OCI-LY7 (cell line): ENCODE data around the gene TBCEL. TPM values are rescaled to one million over a fixed set of nuclear protein-coding genes. Genes with fewer than 3 reads are reported as not detected.
A peak's percentile ranks its signal among the peaks of the same experiment; 100 is the strongest.

Experiments used
- BruUV-seq: library from RNA; stranded (reverse); fragments of 400-500 nt; replicated peaks from 2 replicates; lab custom pipeline; 2021; lab: Mats Ljungman, UMichigan
- CTCF ChIA-PET: fragments of 300-600 bp; sonication (Branson Sonifier 250); formaldehyde crosslinking; loops from one replicate; lab custom pipeline; 2022; ENCODE audit warnings: antibody characterized with exemption; ENCODE audit not compliant: unreplicated experiment; lab: Charles Lee
- POLR2A ChIA-PET: fragments of 300-600 bp; sonication (Branson Sonifier 250); formaldehyde crosslinking; loops from one replicate; lab custom pipeline; 2022; ENCODE audit warnings: antibody characterized with exemption; lab: Charles Lee
- DNase-seq: peaks from one replicate; pipeline ENCODE4 v3.0.0-alpha.2; 2015; ENCODE audit warnings: low spot score
- H2AFZ ChIP-seq: fragments of 200-600 bp; sonication (generic), shearing (Covaris generic); 2 replicates; pipeline ENCODE4 v1.6.1; 2014; ENCODE audit warnings: mild to moderate bottlenecking, antibody characterized with exemption, low read length, moderate library complexity
- H3K27ac ChIP-seq: fragments of 200-600 bp; sonication (generic); 2 replicates; pipeline ENCODE4 v1.5.1; 2014; ENCODE audit warnings: mixed run types, low read depth, mild to moderate bottlenecking, moderate library complexity, low read length, inconsistent platforms; ENCODE audit not compliant: poor library complexity, severe bottlenecking
- H3K36me3 ChIP-seq: fragments of 200-600 bp; sonication (generic); 2 replicates; pipeline ENCODE4 v1.6.1; 2014; ENCODE audit warnings: mild to moderate bottlenecking, antibody characterized with exemption, low read length, moderate library complexity, mixed read lengths; ENCODE audit not compliant: insufficient read depth
- H3K4me1 ChIP-seq: fragments of 200-600 bp; sonication (generic); 2 replicates; pipeline ENCODE4 v1.5.1; 2014; ENCODE audit warnings: mild to moderate bottlenecking, low read length; ENCODE audit not compliant: insufficient read depth, poor library complexity, severe bottlenecking
- H3K4me2 ChIP-seq: fragments of 200-600 bp; sonication (generic); 2 replicates; pipeline ENCODE4 v1.6.1; 2014; ENCODE audit warnings: mild to moderate bottlenecking, low read length
- H3K4me3 ChIP-seq: fragments of 200-600 bp; sonication (generic); 2 replicates; pipeline ENCODE4 v1.5.1; 2014; ENCODE audit warnings: mild to moderate bottlenecking, low read depth, low read length; ENCODE audit not compliant: poor library complexity, severe bottlenecking
- H3K79me2 ChIP-seq: fragments of 200-600 bp; sonication (generic); 2 replicates; pipeline ENCODE4 v1.6.1; 2016; ENCODE audit warnings: low read depth, mild to moderate bottlenecking, low read length, moderate library complexity, mixed read lengths; ENCODE audit not compliant: insufficient read depth
- H3K9me2 ChIP-seq: fragments of 200-600 bp; sonication (generic); 2 replicates; pipeline ENCODE4 v1.6.1; 2016; ENCODE audit warnings: mild to moderate bottlenecking, low read length, mixed read lengths; ENCODE audit not compliant: insufficient read depth
- H3K9me3 ChIP-seq: fragments of 200-600 bp; sonication (generic); 2 replicates; pipeline ENCODE4 v1.6.1; 2014; ENCODE audit warnings: mild to moderate bottlenecking, mixed run types, low read length, mixed read lengths
- H4K20me1 ChIP-seq: fragments of 200-600 bp; sonication (generic); 2 replicates; pipeline ENCODE4 v1.6.1; 2014; ENCODE audit warnings: mild to moderate bottlenecking, antibody characterized with exemption, low read length, moderate library complexity, mixed read lengths; ENCODE audit not compliant: insufficient read depth
- EZH2phosphoT487 ChIP-seq: fragments of 200-600 bp; sonication (generic); IDR thresholded peaks from 2 replicates; pipeline ENCODE4 v1.6.1; 2018; ENCODE audit warnings: low read depth, borderline replicate concordance, mild to moderate bottlenecking, mixed run types, antibody characterized with exemption, low read length, moderate library complexity, mixed read lengths
- intact Hi-C: fragments of 100-400 bp; cut with micrococcal nuclease; formaldehyde crosslinking; loops from one replicate; pipeline ENCODE4 v1.10.0; 2022; ENCODE audit not compliant: unreplicated experiment
- total RNA-seq, 2 experiments: library from RNA; depleted of rRNA in 1 of 2; stranded (reverse); fragments of >200 nt in 1 of 2; shearing (Covaris generic) in 1 of 2; gene quantifications; 2 replicates each; pipeline ENCODE4 v1.2.3, GENCODE V29; 2014 to 2022
- TF ChIP-seq, protein P1 (sequence below): fragments of 200-600 bp; sonication (generic); conservative IDR thresholded peaks from 2 replicates; pipeline ENCODE4 v1.5.1; 2014; ENCODE audit warnings: mild to moderate bottlenecking, antibody characterized with exemption, low read length, moderate library complexity, mixed read lengths

The TBCEL gene
- total RNA-seq, 2 experiments from 2014 or later: 13.0 to 17.1 TPM

DNA sequence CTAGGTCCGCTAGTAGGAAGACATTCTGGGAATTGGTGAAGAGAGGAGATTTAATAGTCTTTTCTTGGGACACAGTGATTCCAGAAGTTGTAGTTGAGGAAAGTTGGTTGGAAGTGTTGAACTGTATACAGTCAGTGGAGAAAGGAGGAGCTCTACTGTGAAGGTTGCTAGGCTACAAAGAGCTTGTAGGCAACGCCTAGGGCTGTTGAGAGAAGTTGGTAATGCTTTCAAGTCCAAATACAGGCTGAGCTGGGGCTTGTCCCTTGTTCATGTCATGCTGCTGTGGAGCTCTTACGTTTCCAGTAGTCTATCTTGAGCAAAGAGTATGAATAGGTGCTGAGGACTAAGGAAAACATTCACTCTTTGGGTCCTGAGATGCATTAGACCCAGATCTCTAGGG is 1.1 kb downstream of the TBCEL start:
- Histone ChIP-seq H2AFZ (no peak overlapping the region), H3K9me2 (no peaks in the 10 kb centered on the region), H3K79me2 (peaks cover 14% of the 10 kb centered on the region; the same call in 1 of the 2 replicates), H3K27ac (no peak overlapping the region), H3K4me2 (peak overlapping the region; percentile 92), H3K4me3 (peak overlapping the region; percentile 98), H4K20me1 (no peaks in the 10 kb centered on the region), H3K4me1 (peaks cover 12% of the 10 kb centered on the region), H3K36me3 (no peaks in the 10 kb centered on the region), H3K9me3 (no peaks in the 10 kb centered on the region)
- no peak for DNase-seq
- ChIA-PET CTCF (no interaction called here), POLR2A (interaction anchor here (0.7 to 1.2 kb wide), 4 partner anchors 9 to 290 kb away, joined by 3 read pairs; no protein-coding TSS in a partner anchor)
- BruUV-seq: no TSS peak
- TF ChIP-seq, protein P1, sequence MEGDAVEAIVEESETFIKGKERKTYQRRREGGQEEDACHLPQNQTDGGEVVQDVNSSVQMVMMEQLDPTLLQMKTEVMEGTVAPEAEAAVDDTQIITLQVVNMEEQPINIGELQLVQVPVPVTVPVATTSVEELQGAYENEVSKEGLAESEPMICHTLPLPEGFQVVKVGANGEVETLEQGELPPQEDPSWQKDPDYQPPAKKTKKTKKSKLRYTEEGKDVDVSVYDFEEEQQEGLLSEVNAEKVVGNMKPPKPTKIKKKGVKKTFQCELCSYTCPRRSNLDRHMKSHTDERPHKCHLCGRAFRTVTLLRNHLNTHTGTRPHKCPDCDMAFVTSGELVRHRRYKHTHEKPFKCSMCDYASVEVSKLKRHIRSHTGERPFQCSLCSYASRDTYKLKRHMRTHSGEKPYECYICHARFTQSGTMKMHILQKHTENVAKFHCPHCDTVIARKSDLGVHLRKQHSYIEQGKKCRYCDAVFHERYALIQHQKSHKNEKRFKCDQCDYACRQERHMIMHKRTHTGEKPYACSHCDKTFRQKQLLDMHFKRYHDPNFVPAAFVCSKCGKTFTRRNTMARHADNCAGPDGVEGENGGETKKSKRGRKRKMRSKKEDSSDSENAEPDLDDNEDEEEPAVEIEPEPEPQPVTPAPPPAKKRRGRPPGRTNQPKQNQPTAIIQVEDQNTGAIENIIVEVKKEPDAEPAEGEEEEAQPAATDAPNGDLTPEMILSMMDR: no peak
- no peak for TF ChIP-seq EZH2phosphoT487
- intact Hi-C loops: no loop called here

DNA sequence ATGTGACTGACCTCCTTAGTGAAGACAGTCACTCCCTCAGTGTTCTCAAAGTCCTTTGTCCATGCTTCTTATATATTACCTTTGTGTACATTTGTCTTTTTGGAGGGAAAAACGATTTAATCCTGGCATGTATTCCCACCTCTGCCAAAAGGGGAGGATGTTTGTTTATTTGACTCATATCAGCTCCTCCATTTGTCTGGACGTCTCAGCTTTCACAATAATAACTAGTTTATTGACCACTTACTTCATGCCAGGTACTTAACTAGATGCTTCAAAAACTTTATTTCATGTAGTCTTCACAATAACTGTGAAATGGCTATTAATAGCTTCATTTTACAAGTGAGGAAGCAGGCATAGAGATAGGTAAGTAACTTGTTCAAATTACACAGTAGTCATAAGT is 5.3 kb downstream of the TBCEL start:
- H4K20me1 ChIP-seq: 0 out of 2 replicates have a peak, but pooled peaks cover 5% of the 10 kb centered on the region
- no TSS peak for BruUV-seq
- intact Hi-C loops: no loop called here
- DNase-seq: no peak
- ChIA-PET CTCF (no interaction called here), POLR2A (interaction anchor here (0.5 kb wide), 1 partner anchor 25 kb away, joined by 3 read pairs; no protein-coding TSS in a partner anchor)
- no peak overlapping the region for H2AFZ ChIP-seq
- H3K4me1 ChIP-seq: peaks cover 8% of the 10 kb centered on the region
- H3K9me3 ChIP-seq: no peaks in the 10 kb centered on the region
- TF ChIP-seq, protein P1: no peak
- no peak for TF ChIP-seq EZH2phosphoT487
- H3K27ac ChIP-seq: no peak overlapping the region
- no peaks in the 10 kb centered on the region for H3K36me3 ChIP-seq
- H3K9me2 ChIP-seq: no peaks in the 10 kb centered on the region
- H3K4me2 ChIP-seq: no peak overlapping the region
- no peak overlapping the region for H3K4me3 ChIP-seq
- H3K79me2 ChIP-seq: peaks cover 14% of the 10 kb centered on the region; the same call in 1 of the 2 replicates

DNA sequence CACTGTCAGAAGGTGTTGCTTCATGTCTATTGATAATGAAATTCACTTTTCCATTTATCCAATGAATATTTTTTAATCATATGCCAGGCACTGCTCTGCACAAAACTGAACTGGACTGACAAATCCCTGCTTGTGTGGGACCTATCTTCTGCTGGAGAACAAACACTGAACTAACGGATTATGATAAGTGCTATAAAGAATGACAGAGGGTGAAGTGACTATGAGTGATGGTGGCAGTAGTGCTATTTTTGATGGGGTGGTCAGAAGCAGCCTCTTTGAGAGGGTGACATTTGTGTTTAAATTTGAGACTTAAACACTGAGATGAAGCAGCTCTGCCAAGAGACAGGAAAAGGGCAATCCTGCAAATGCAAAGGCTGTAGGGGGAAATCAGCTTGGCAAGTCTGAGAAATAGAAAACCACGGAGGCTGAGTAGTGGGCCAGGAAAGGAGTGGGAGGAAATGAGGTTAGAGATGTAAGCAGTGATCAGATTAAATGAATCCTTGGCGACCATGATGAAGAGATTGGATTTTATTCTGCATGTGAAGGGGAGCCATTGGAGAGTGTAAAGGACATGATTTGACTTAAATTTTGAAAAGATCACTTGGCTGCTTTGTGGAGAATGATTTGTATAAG is 6.0 kb downstream of the TBCEL start:
- Histone ChIP-seq H3K9me2 (no peaks in the 10 kb centered on the region), H3K9me3 (no peaks in the 10 kb centered on the region), H4K20me1 (0 out of 2 replicates have a peak, but pooled peaks cover 5% of the 10 kb centered on the region), H3K4me2 (no peak overlapping the region), H3K4me3 (no peak overlapping the region), H3K79me2 (peaks cover 7% of the 10 kb centered on the region; the same call in 1 of the 2 replicates), H3K27ac (no peak overlapping the region), H2AFZ (no peak overlapping the region), H3K36me3 (no peaks in the 10 kb centered on the region), H3K4me1 (peaks cover 4% of the 10 kb centered on the region)
- POLR2A ChIA-PET: interaction anchor here (0.5 kb wide), 1 partner anchor 24 kb away, joined by 3 read pairs; no protein-coding TSS in a partner anchor
- CTCF ChIA-PET: no interaction called here
- TF ChIP-seq, protein P1: no peak
- TF ChIP-seq EZH2phosphoT487: no peak
- no peak for DNase-seq
- intact Hi-C loops: no loop called here
- no TSS peak for BruUV-seq
